SH-SY5Y (cell line): Measurements from ENCODE around the gene STAP2.

Experiments used
- GATA2 ChIP-seq: IDR thresholded peaks from 2 replicates; pipeline ENCODE4 v1.6.1; 2011; ENCODE audit warnings: mild to moderate bottlenecking, low read depth, low read length
- GATA3 ChIP-seq: IDR thresholded peaks from 2 replicates; pipeline ENCODE4 v1.6.1; 2011; ENCODE audit warnings: low read depth, mild to moderate bottlenecking, low read length, moderate library complexity

DNA sequence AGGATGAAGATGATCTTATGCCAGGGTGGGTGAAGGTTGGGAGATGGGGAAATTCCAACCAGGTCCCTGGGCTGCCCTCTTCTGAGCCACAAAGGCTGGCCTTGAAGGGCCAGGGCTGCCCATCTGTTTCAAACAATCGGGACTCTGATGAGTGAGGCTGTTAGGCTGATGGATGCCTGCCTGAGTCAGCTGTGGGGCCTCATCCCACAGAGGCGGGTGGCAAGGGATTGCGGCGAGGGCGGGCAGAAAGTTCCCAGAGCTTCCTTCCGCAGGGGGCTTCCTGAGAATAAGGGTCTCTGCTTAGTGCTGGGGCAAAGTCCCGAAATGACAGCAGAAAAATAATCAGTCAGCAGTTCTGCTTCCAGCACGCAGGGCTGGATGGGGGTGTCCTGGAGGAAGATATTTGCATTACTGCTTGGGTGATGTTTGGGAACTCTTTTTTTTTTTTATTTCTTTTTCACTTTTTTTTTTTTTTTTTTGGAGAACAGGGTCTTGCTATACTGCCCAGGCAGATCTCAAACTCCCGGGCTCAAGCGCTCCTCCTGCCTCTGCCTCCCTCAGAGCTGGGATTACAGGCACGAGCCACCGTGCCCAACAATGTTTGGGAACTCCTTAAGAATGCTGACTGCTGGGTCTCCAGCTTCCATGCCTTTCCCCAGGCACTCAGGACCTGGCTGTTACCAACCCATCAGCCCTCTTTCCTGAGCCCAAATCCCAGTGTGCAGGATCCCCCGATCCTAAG, 47.6 kb upstream of the STAP2 start:
- TF ChIP-seq GATA2 (no peak), GATA3 (no peak)
